NCI-H748 (cell line): Measurements from ENCODE around the gene TTC29.
A peak's percentile ranks its signal among the peaks of the same experiment; 100 is the strongest.

Experiments
- DNase-seq: peaks from one replicate; lab custom pipeline; 2025; ENCODE audit not compliant: unreplicated experiment; lab: John Stamatoyannopoulos, UW

TTC29 gene, protein sequence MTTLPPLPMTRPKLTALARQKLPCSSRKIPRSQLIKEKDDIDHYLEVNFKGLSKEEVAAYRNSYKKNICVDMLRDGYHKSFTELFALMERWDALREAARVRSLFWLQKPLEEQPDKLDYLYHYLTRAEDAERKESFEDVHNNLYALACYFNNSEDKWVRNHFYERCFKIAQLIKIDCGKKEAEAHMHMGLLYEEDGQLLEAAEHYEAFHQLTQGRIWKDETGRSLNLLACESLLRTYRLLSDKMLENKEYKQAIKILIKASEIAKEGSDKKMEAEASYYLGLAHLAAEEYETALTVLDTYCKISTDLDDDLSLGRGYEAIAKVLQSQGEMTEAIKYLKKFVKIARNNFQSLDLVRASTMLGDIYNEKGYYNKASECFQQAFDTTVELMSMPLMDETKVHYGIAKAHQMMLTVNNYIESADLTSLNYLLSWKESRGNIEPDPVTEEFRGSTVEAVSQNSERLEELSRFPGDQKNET

DNA sequence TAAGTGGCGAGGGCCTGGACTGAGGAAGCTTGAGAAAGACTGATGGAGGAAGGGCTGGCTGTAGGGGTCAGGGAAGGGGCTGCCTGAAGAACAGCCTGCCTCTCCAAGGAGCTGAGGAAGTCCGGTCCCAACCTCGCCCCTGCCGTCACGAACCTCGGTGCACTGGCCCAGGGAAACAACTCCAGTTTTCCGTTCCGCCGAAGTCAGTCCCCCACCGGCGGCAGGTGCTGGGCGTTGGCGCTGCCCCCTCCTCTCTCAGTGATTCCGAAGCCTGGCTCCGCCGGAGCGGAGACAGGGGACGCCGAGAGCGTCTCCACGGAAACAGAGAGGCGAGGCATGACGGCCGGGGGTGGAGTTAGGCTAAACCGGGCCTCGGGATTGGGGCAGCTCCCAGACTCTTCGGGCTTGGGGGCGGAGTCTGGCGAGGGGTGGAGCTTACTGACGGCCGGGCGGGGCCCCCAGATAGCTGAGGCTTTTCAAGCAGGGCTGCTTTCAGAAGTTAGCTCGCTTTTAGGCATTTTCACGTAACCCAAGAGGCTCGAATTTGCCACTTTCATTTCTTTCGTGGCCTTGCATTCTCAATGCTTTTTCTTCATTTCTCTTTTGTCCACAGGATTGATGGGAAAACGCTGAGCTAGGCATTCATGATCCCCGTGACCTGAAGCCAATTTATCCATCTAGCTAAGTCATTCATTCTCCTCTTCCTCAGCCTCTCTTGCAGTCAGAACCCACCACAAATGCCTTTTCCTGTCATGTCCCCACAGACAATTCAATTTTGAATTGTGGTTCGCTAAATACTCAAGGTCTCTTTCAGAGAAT, at the start of gene TTC29:
TTC29 (minus strand) TSS at position 309 of the 819 bp plus-strand sequence. CDS start 5,969 bp downstream, outside the sequence.
- DNase-seq, result peak; percentile 93

DNA sequence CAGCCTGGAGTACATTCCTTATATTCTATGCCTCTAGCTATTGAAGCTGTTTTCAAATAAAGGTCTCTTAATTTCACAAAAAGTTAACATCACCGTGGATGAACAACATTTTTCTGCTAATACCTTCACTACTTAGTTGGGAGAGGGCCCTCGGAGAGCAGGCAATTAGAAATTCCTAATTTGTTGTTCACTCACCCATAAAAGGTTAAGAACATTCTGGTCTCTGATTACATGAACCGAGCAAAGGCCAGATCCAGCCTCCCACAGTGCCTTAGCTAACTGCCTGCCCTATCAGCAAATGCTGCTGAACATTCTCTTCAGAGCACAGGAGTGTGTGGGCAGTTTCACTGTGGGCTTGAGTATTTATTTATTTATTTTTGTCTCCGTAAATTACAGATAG, 36.0 kb upstream of the TTC29 start:
- no peak for DNase-seq

DNA sequence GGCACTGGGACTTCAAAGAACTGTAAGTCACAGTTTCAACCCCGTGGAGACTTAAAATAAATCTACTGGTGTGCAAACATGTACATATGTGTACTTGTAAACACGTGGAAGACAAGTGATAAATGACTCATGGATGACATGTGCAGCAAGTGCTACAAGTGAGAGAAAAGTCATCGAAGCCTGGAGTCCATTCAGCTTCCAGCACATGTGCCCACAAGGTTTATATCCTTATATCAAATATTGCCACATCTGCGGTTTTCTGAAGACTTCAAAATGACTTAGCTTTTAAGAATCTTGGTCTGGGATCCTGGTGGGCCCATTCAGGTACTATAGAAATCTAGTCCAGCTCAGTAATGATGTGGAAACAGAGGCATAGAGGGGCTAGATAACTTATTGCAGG, 33.0 kb upstream of the TTC29 start:
- no peak for DNase-seq

DNA sequence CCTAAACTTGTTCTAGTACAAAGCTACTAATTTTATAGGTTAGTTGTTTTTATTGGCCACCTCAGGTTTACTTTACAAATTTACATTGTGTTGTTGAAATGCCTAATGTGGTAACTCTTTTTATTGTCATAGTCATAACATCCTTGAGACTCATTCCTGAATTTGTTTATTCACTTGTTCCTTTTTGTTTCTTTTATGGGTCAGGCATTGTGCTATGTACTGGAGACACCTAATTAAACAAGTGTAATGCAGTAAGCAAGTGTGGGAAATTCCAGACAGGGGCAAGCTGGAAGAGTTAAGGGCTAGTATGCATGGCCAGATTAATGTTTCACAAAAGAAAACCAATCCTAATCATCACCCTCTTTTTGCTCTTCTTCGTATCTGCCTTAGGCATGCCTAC, 30.5 kb upstream of the TTC29 start:
- DNase-seq, result no peak

DNA sequence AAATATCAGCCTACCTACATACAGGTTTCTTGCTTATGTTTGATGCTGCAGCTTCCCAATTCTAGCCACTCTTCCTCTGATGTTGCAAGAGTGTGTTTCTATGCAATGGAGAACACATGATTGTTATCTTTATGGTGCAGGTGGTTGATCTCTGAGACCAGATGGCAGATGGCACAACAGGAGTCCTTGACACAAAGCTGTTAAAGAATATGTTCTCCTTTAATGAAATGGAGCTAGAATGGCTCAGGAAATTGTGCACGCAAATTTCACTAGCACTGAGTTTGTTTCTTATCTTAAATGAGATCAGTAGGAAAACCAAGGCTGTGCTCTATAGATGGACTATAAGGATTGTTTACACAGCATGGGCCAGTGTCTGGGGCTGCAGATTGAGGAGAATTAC, 29.9 kb upstream of the TTC29 start:
- DNase-seq, result no peak

DNA sequence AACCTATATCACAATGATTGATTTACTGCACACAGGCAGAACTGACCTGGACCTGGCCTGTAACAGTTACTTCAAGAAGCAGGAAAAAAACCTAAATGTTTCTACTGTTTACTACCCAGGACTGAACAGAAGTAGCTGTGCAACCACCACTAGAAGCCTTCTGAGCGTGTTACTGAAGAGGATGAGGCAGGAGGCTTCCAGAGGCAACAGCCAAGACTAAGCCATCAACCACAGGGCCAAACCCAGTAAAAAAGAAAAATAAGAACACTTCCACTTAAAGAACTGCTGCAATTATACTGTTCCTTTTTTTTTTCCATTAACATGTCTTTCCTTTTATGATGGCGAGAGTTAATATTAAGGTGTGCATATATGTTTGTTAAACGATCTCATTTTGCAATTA, 29.4 kb upstream of the TTC29 start:
- no peak for DNase-seq

DNA sequence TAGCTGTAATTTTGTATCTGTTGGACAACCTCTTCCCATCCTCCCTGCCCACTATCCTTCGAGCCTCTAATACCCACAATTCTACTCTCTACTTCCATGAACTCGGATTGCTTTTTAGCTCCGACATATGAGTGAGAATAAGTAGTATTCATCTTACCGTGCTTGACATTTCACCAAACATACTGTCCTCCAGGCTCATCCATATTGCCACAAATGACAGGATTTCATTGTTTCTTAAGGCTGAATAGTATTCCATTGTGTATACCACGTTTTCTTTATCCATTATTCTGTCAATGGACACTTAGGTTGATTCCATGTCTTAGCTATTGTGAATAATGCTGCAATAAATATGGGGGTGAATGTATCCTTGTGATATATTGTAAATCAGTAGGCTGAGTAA, 26.4 kb upstream of the TTC29 start:
- DNase-seq, result no peak

DNA sequence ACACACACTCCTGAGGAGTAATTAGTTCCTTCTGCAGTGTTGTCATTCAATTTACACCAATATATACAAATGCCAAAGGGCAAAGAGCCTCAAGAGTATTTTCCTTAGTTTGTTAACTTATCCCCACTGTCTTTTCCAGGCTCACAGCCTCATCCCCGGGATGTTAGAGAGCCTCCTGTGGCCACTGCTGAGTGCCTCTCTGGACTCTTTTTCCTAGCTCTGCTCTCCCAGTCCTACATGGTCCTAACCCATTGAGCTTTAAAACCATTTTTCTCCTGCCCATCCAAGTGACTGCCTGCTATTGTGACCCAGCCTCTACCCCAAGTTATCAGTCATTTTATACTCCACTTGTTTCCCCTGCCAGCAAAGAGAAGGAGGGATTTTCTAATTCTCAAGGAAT, 23.5 kb upstream of the TTC29 start:
- DNase-seq, result no peak

DNA sequence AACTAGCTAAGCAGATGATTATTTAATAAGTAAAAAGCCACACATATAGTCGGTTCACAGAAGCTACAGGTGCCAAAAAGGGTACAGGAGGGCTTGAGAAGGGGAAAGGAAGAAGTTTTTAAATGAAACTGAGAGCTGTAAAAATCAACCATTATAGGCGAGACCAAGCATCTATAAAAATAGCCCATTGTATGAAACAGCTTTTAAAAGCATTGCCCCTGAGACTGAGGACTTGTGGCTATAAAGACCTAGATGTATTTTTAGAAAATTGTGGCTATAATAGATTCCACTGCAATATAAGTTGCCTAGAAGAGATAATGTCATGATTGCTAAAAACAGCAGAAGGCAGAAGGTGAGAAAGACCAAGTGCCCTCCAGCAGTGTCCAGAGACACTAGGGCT, 15.0 kb upstream of the TTC29 start:
- DNase-seq, result no peak

DNA sequence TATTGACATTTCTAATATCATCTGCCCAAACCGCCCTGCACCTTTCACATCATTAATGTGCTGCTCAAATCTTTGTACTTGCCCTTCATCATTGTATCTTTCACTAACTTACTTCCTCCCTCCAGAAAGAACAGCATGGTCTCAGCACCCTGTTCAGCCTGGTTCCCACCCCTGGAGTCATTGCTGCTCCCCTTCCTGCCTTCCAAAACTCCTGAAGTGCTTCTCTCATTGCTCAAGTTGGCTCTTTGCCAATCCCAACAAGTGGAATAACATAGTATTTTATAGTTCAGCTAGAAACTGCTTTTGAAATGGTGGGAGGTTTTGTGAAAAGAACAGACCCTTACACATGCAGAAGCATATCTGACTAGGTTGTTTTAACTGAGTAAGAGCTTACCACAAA, 14.0 kb upstream of the TTC29 start:
- DNase-seq, result no peak

DNA sequence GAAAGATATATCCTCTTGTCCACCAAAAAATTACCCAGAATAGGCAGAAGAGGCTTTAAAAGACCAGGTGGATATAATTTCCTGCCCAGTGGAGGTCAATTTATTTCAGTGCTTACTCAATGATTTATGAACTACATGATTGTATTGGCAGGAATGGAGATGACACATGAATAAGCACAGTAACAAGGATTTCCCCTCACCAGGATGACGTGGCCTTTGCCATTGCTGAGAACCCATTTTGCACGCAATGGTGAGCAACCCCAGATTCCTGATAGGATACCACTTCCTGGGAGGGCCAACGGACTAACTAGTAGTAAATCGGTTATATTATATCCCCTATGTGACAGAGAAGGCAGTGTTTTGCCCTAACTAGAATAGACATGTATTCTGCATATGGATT, 11.6 kb upstream of the TTC29 start:
- DNase-seq, result no peak

DNA sequence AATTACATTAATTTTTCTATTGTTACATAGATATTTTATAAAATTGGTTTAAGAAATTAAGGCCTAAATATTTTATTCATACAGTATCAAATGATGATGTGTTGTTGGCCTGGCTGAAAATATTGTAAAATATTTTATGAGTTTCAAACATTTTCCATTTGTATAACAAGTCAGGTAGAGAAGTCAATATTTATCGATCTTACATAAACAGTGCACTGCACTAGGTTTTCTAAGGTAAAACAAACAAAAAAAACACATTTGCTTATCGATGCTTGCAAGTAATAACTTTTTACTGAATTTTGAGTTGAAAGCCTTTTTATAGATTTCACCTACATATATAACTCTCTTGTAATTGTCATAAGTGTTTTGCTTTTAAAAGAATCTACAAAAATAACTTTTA, 7.2 kb upstream of the TTC29 start:
- DNase-seq, result no peak

DNA sequence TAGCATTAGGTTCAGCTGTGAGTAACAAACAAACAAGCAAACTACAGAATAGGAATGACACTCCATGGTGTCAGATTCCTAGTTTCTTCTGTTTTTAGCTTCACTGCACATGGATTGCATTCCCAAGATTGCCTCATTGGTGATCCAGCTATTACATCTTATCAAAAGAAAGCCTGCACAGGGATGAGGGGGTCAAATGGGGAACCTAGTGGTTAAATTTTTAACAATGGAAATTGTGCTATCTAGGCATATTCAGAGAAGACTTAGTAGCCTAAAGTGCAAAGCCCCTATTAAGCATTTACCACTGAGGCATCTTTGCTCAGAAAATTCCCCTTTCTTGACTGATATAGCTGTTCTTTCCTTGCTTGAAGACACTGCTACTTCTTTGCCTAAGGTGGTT, 3.9 kb upstream of the TTC29 start:
- no peak for DNase-seq

DNA sequence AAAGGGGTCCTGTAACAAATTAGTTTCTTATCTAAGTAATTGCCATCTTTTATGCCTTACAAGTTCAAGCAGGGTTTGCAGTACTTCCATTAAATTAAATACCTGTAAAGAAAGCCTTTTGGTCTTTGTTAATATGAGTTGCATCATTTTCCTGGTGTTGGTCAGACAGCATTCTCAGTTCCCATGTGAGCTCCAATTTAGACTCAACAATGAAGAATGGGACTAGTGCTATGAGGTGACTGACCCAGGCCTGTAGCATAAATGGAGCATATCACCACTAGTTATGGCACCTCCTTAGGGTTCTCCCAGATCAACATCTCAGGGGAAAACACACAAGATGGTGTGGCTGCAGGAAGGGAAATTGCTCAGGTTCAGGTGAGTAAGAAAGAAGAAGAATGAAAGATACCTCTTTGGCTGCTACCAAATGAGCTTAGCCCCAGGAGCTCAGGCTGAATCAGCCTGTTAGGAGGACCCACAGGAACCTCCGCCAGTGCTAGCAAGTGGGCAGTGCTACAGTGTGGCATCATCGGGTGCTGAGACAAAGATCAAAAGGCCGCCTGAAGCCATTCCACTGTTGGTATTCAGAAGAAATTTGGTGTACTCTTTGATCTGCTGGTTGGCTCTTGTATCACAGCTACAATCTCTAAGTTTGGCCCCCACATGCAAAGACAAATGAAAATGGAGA, 1.8 kb downstream of the TTC29 start:
- DNase-seq, result no peak

DNA sequence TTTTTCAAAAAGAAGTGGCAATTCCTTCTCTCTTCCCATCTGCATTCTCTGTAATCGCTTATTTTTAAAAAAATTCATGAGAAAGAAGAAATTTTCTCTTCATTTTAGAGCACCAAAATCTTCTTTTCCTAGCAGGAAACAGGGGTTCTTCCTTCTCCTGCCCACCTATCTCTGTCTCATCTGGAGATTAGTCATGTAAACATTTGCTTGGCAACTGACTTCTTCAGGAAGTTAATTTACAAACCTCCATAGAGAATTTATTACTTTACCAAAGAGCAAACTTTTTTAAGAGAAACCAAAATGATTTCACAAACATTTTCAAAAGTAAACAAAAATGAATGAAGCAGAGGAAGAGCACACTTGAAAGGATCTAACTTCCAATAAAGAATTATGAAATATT, 13.5 kb downstream of the TTC29 start:
- DNase-seq, result no peak

DNA sequence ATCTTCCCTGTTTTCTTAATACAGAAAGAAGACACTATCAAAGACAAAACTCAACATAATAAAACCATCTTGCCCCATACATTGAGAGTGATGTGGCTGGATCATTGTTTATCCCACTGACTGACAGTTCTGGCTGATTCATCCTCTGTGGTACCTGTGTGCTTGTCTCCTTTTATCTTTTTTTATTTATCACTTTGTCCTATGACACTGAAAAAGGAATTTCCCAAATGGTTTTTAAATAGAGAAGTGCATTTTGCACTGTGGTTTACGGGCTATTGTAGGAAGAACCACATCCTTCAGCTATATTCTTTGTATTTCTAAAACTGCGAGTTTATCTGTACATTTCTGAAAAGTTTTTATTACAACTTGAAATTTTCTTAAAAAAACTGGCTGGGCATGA, 15.0 kb downstream of the TTC29 start:
- no peak for DNase-seq

DNA sequence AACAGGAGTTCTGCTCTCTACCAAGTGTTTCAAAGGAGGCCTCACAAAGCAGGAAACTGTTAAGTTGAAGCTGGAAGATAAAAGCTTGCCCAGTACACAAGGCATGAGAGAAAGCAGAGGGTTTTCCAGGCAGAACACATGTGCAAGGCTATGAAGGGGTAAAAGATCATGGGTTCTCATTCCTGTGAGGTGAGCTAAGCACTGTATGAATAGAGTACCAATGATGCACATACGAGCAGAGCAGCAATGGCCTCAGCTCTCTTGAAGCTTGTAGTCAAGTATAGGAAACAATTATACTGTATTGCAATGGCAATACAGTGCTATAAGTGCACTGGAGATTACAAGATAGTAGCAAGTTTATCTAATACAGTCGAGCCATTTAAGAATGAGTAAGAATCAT, 18.0 kb downstream of the TTC29 start:
- no peak for DNase-seq

DNA sequence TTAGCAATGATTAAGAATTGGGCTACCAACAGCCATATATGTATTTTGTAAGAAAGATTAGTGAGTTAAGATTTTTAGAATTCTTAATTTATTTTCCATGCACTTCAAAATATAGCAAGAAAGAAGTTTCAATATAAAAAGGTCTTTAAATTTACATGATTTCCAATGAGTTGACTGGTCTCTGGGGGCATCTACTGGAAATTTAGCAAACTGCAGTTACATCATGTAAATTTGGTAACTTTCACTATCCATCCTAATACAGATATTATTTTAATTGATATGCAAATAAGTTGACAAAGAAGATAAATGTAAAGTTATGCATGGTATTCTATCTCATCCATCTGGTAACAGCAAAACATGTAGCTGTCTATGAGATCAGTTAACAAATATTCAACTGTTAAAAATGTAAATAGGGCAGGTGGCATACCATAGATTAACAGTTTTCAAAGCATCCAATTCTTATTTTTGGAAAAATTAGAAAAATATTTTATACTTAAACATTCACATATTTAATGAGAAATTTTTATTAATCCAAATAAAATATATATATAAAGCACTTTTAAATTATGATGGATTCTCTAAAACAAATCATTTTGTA, 29.1 kb downstream of the TTC29 start:
- peak; percentile 19 for DNase-seq

DNA sequence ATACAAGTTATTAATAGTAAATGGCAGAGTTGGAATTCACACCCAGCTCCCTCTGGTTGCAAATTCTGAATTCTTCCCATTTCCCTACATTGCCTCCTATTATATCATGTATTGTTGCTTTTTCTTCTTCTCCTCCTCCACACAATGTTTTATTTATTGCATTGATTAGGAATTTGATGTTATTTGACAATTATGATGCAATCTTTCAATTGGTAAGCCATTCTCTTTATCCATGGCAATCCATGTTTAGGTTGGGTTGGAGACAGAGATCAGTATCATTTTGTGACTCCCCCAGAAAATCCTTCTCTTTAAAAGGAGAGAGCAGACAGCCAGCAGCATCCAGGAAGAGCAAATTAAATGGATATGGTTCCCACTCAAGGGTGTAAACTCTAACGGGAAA, 30.5 kb downstream of the TTC29 start:
- no peak for DNase-seq

DNA sequence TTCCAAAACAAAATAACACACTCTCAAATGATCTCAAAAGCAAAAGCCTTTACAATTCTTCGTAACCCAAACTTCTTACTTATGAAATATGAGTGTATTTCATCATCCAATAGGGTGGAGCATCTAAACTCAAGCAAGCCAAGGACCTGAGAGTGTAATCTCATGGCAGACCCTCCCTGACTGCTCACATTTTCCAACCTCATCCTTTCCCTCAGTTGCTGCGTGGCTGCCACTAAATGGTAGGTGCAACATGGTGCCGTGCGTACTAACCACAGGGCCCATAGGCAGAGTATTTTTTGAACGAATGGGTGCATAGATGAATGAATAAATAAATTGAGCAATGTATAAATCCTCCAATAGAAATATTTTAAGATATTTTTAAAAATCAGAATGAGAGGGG, 45.4 kb downstream of the TTC29 start:
- DNase-seq, result no peak

DNA sequence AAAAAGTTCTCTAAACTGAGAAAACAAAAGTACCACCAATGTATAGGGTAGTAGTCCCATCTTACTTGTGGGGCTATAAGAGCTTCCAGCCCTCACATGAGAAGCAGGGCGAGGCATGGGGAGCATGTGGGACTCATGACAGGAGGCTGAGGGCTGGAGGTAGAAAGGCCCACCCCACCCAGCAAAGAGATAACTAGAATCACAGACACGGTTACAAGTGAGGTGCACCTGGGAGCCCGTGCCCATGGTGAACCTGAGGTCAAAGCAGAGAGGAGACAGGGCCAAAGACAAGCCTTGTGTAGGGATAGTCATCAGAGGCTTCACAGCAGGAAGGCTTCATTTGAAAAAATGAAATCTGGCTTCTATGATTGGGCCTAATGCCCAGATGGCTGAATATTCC, 55.4 kb downstream of the TTC29 start:
- DNase-seq, result no peak
